ENCODE data around the gene ABHD8.

ABHD8 gene

DNA sequence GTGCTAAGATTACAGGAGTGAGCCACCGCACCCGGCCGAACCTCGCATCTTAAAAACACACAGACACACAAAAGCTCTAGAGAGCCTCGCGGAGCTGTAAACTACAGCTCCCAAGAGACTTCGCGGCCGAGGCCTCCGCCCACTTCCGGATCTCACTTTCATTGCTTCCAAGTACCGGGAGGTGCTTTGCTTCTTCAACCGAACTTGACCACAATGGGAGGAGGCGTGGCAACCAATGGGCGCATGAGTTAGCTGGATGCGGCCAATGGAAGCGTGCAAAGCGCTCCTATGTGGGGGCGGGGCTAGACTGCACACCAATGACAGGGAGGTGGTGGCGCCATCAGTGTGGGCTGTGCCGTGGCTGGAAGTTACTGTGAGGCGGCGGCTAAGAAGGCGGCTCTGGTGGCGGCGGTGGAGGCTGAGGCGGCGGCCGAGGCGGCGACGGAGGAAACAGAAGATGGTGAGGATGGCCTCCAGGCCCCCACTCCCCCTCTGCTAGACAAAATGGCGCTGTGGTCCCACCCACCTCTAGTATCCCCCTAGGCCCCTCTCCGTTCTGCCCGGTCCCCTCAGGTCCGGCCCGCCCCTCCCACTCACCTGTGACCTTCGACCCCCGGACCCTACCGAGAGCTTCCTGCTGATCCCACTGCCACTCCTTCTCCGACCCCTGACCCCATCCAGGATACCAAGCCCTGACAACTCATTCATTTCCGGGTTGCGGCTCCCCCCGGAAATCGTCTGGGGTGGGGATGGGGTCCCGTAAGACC lies 6.2 kb upstream of the ABHD8 start, which contains the start of gene DDA1:
Gene DDA1, plus strand, starts transcription at position 366 of the 767 bp plus-strand sequence. Its CDS starts 92 bp downstream, at position 458.
- Histone ChIP-seq H3K9ac (peak within 1 kb of the TSS; percentile 77), H2AFZ (peak within 1 kb of the TSS; percentile 46), H3K79me2 (peaks cover 20% of the 10 kb centered on the region), H3K4me3 (ENCODE audit: low read depth, low read length) (peak within 1 kb of the TSS; percentile 93), H3K9me3 (ENCODE audit: control insufficient read depth, low read length) (no peaks in the 10 kb centered on the region), H3K27ac (peak within 1 kb of the TSS; percentile 72), H3K27me3 (ENCODE audit: control insufficient read depth, insufficient read depth, low read length) (no peaks in the 10 kb centered on the region), H3K36me3 (ENCODE audit: control insufficient read depth, insufficient read depth, low read length) (no peaks in the 10 kb centered on the region), H3K4me1 (peaks cover 9% of the 10 kb centered on the region), H3K4me2 (ENCODE audit: low read length) (peak within 1 kb of the TSS; percentile 94)
- TF ChIP-seq, protein P1, sequence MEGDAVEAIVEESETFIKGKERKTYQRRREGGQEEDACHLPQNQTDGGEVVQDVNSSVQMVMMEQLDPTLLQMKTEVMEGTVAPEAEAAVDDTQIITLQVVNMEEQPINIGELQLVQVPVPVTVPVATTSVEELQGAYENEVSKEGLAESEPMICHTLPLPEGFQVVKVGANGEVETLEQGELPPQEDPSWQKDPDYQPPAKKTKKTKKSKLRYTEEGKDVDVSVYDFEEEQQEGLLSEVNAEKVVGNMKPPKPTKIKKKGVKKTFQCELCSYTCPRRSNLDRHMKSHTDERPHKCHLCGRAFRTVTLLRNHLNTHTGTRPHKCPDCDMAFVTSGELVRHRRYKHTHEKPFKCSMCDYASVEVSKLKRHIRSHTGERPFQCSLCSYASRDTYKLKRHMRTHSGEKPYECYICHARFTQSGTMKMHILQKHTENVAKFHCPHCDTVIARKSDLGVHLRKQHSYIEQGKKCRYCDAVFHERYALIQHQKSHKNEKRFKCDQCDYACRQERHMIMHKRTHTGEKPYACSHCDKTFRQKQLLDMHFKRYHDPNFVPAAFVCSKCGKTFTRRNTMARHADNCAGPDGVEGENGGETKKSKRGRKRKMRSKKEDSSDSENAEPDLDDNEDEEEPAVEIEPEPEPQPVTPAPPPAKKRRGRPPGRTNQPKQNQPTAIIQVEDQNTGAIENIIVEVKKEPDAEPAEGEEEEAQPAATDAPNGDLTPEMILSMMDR (IDR thresholded peaks at IDR 0.05) = no peak

DNA sequence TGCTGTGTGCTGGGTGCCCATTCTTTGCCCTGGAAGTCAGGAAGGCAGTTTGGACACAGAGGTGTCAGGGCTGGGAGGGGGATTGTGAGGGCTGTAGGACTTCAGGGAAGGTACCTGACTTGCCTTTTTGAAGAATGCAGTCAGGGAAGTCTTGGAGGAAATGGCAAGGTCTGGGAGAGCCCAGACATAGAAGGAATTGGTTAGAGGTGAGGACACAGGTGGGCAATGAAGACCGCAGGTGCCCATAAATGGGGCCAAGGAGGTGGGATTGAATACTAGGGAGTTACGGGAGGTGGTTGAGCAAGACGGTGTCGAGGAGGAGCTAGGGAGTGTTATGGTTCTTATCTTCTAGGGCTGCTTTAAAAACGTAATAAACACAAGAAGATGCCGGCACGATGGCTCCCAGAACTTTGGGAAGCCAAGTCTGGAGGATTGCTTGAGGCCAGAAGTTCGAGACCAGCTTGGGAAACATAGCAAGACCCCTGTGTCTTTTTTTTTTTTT lies 4.7 kb upstream of the ABHD8 start:
- Histone ChIP-seq H3K4me2 (ENCODE audit: low read length) (no peak overlapping the region), H3K4me1 (peaks cover 16% of the 10 kb centered on the region), H3K9me3 (ENCODE audit: control insufficient read depth, low read length) (no peaks in the 10 kb centered on the region), H3K79me2 (peaks cover 20% of the 10 kb centered on the region), H3K9ac (no peak overlapping the region), H3K36me3 (ENCODE audit: control insufficient read depth, insufficient read depth, low read length) (no peaks in the 10 kb centered on the region), H3K27ac (no peak overlapping the region), H3K4me3 (ENCODE audit: low read depth, low read length) (no peak overlapping the region), H2AFZ (no peak overlapping the region), H3K27me3 (ENCODE audit: control insufficient read depth, insufficient read depth, low read length) (no peaks in the 10 kb centered on the region)
- TF ChIP-seq, protein P1 (IDR thresholded peaks at IDR 0.05) = no peak

DNA sequence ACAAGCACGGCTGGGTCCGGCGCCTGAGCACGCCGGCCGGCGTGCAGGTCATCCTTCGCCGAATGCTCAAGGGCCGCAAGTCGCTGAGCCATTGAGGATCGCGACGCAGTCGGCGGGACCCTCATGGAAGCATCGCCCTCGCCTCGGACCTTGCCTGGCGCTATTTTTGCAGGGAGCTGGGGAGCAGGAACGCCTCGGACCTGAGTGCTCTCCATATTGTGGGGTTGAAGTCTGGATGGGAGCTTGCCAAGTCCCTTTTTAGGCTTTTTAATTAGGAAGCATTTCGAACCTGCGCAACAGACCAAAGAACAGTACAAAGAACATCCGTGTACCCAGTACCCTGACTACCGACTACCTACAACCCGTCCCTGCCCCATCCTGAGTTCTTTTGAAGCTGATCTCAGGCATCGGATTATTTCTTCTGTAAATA lies 3.1 kb upstream of the ABHD8 start:
- Histone ChIP-seq H3K36me3 (ENCODE audit: control insufficient read depth, insufficient read depth, low read length) (no peaks in the 10 kb centered on the region), H3K79me2 (peaks cover 25% of the 10 kb centered on the region), H3K27ac (peak overlapping the region; percentile 90), H3K4me1 (peaks cover 21% of the 10 kb centered on the region), H3K27me3 (ENCODE audit: control insufficient read depth, insufficient read depth, low read length) (no peaks in the 10 kb centered on the region), H3K9ac (no peak overlapping the region), H3K4me3 (ENCODE audit: low read depth, low read length) (peak overlapping the region; percentile 89), H3K9me3 (ENCODE audit: control insufficient read depth, low read length) (no peaks in the 10 kb centered on the region), H2AFZ (peak overlapping the region; percentile 83), H3K4me2 (ENCODE audit: low read length) (peak overlapping the region; percentile 58)
- TF ChIP-seq, protein P1 (IDR thresholded peaks at IDR 0.05) = no peak

DNA sequence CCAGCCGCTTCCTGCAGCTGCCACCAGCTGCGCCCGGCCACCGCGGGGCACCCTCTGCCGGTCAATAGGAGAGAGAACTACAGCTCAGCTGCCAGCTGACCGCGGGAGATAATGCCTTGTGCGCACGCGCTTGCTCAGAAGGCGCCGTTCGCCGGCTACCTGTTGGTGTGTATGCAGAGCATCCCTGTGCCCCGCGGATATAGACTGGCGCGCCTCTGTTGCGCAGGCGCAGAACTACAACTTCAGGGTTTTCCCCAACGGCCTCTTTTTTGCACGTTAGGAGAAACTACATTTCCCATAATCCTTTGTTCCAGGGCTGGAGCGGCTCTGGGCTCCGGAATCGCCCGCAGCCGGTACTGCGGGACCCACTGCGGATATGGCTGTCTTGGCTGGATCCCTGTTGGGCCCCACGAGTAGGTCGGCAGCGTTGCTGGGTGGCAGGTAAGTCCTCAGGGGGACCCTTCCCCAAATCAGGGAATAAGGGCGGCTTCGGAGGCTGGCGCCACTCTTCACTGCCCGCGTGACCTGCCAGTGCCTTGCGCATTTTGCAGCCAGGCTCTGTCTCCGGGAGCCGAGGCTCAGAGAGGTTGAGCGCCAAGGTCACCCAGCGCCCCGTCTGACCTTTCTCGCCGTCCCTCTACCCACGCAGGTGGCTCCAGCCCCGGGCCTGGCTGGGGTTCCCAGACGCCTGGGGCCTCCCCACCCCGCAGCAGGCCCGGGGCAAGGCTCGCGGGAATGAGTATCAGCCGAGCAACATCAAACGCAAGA lies 2.5 kb upstream of the ABHD8 start, which contains the start of gene MRPL34:
Gene MRPL34, plus strand, starts transcription at position 356 of the 768 bp plus-strand sequence. Its CDS starts 21 bp downstream, at position 377.
- TF ChIP-seq, protein P1 (IDR thresholded peaks at IDR 0.05) = peak; percentile 96
- H3K4me1 ChIP-seq = peaks cover 21% of the 10 kb centered on the region
- peak within 1 kb of the TSS; percentile 89 for H3K4me3 ChIP-seq (ENCODE audit: low read depth, low read length)
- no peaks in the 10 kb centered on the region for H3K9me3 ChIP-seq (ENCODE audit: control insufficient read depth, low read length)
- no peaks in the 10 kb centered on the region for H3K36me3 ChIP-seq (ENCODE audit: control insufficient read depth, insufficient read depth, low read length)
- no peaks in the 10 kb centered on the region for H3K27me3 ChIP-seq (ENCODE audit: control insufficient read depth, insufficient read depth, low read length)
- H3K4me2 ChIP-seq (ENCODE audit: low read length) = peak within 1 kb of the TSS; percentile 58
- H3K27ac ChIP-seq = peak within 1 kb of the TSS; percentile 90
- H3K79me2 ChIP-seq = peaks cover 20% of the 10 kb centered on the region
- H3K9ac ChIP-seq = peak within 1 kb of the TSS; percentile 38
- H2AFZ ChIP-seq = peak within 1 kb of the TSS; percentile 83

Measured in parathyroid adenoma (tissue), 2 donors.